M059J (cell line): ENCODE results near the gene TMEM167B. TPM values are rescaled to one million over a fixed set of nuclear protein-coding genes. Genes with fewer than 3 reads are reported as not detected.
"Not testable (repeated sequence)": the region's sequence is repeated elsewhere in the genome, so short reads cannot be mapped to it uniquely, and the experiment has no call there.

Source experiments
- DNase-seq: peaks from one replicate; pipeline ENCODE4 v3.0.0-alpha.2; 2012; ENCODE audit warnings: low read depth
- total RNA-seq: library from RNA; depleted of rRNA; stranded (reverse); fragments of >200 nt; shearing (Covaris generic); gene quantifications from 2 replicates; pipeline ENCODE4 v1.2.3, GENCODE V29; 2014; rRNA removed

TMEM167B gene
- total RNA-seq, result 38.5 and 44.8 TPM in 2 replicates

DNA sequence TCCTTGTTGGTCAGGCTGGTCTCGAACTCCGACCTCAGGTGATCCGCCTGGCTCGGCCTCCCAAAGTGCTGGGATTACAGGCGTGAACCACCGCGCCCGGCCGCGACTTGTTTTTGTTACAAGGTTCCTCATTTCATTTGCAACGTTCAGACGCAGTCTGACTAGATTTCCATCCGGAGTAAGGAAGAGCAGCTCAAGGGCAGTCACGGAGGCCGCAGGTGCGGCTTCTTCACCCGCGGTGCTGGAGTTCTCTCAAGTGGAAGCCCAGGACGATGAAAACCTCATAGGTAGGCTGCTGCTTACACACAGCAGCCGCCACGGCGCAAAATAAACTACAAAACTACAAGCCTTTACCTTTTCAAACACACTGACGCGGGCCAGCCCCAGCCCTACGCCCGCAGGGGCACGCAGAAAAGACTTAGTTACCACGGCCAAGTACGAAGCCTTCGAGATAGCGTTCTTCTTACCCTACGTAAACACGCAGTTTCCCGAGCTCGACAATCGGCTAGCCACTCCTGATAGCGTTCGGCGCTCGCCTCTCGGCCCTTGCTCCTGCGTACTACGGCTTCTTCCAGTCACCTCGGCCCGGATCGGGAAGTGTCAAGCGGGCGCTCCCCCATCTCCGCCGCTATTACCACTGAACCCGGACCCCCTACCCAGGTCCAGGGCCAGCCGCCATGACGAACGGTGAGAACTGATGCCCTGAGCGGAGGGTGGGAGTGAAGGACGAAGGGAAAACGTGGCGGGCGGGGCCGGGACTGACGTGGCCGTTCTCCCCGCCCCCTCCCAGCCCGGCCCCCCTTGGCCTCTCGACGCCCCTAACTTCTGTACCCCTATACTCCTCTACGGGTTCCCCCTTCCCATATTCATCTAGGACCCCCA is at the start of gene TMEM167B:
TSS of gene TMEM167B (plus strand) at position 569 of the 882 bp plus-strand sequence. CDS start at position 678, 109 bp downstream.
- DNase-seq, result peak; percentile 92

DNA sequence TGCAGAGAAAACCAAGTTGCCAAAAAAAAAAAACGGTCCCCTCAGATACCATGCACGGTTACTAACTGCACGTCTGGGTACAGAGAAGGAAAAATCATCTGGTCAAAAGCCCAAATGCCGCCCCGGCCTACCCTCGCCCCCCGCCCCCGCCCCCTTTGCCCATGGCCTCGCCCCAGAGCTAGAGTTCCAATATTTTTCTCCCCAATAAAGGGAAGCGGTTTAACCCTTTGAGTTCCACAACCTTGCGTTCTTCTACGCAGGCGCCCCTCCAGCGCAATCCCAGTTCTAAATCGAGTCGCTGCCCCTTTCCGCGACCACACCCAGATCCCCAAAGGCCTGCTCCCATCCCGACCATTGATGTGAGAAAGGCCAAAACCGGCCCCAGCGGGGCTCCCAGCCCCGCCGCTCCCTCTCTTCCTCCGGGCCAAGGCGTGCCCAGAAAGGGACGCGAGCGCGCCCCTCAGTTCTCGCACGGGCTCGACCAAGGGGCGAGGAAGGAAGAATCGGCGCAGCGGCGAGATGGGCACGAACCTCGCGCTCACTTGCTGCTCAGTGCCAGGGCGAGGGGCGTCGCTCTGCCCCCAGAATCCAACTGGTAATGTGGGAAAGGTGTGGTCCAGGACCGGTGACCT is 49.5 kb upstream of the TMEM167B start:
- peak; percentile 42 for DNase-seq

DNA sequence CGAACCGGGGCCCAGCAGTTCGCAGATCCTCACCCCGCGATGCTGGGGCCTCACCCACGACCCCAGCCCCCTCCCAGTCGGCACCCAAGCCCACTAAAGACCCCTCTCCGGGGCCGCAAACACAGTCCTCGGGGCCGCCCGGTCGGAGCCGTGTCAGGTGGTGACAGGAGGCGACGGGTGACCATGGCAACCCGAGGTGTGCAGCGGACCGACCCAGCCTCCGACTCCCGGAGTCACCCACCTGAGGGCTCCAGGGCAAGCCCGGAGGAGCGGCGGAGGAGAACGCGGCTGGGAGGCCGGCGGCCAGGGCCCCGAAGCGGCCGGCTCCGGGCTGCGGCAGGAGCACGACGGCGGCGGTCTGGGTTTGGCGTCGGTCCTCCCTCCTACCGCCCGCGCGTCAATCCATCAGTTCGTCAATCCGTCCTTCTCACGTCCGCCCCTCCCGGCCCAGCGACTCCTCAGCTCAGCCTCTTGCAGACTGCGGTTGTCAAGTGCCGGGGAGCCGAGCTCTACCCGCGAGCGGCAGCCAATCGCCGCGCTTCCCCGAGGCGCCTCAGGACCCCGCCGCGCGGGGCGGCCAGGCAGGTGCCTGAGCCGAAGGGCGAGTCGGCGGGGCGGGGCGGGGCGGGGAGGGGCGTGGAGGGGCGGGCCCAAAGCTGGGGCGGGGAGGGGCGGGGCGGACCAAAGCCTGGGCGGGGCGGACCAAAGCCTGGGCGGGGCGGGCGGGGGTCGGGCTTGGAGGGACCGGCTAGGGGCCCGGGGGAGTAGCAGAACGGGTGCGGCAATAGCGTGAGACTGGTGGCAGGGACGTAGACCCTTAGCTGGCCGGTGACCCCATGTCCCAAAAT is 48.7 kb upstream of the TMEM167B start, which contains the start of gene WDR47:
TSS of gene WDR47 (minus strand) at position 482 of the 848 bp plus-strand sequence. CDS start 18,590 bp downstream, outside the sequence.
- peak; percentile 96 for DNase-seq

DNA sequence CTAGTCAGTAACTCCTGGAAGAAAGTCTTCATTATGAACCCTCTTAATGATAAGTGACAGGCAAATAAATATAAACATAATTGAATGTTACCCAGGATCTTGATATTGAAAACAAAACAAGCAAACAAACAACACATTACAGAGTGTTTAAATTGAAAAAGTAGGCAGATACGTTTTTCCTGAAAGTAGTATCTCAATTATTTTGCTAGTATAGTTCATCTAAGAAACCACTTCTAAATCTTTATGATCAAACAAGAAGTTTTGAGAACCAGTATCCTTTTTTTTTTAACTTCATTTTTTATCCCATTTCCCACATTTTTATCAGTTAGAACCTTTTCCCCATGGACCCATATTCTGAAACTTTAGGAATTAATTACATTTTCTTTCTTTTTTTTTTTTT is 45.0 kb upstream of the TMEM167B start:
- no peak for DNase-seq

- DNase-seq, result no peak
These were observed 43.9 kb upstream of the TMEM167B start for GRCh38 chr1:109046671-109047070.

DNA sequence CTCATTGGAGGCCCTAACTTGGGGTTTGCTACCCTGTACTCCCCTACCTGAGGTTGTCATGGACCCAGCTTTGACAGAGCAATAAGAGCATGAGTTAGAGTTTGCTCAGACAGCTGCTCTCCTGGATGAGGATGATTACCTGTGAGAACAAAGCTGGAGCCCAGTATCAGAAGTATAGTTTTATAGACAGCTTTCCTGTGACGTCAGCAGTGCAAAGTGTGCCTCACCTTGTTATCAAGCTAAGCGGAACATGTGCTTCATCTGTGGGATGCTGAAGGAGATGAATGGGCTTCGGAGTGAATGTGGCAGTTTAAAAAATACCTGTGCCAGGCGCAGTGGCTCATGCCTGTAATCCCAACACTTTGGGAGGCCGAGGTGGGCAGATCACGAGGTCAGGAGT is 43.2 kb upstream of the TMEM167B start:
- no peak for DNase-seq

DNA sequence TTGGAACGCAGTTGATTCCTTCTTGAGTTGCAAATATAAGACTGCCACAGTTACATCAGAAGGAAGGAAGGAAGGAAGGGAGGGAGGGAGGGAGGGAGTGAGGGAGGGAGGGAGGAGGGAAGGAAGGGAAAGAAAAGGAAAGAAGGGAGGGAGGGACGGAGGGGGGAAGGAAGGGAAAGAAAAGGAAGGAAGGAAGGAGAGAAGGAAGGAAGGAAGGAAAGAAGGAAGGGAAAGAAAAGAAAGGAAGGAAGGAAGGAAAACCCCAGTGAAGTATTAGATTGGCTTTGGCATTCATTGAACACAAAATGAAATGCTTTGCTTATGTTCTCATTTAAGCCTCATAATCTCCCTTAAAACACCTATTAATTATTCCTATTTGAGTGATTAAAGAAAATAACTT is 42.2 kb upstream of the TMEM167B start:
- no peak for DNase-seq

GRCh38 chr1:109050228-109050995 is 40.2 kb upstream of the TMEM167B start:
- DNase-seq, result no peak

DNA sequence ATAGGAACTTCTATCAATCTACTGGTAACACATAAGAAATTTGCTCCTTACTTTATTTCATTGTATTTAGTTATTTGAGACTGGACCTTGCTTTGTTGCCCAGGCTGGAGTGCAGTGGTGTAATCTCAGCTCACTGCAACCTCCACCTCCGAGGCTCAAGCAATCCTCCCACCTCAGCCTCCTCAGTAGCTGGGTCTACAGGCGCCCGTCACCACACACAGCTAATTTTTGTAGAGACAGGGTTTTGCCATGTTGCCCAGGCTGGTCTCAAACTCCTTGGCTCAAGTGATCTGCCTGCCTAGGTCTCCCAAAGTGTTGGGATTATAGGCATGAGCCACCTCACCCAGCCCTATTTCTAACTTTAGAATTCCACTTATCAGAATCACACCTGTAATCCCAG is 38.4 kb upstream of the TMEM167B start:
- not testable (repeated sequence) for DNase-seq

DNA sequence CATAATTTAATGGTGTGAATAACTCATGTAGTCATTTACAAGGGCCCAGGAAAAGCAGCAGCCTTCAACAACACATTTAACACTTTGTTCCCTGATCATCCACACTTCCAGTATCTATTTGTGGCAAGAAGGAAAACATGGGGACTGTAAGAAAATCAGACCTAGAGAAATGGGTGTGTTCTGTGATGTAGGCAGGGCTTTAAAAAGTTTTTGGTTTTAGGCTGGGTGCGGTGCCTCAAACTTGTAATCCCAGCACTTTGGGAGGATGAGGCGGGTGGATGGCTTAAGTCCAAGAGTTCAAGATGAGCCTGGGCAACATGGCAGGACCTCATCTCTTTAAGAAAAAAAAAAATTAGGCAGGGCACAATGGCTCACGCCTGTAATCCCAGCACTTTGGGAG is 34.5 kb upstream of the TMEM167B start:
- no peak for DNase-seq

DNA sequence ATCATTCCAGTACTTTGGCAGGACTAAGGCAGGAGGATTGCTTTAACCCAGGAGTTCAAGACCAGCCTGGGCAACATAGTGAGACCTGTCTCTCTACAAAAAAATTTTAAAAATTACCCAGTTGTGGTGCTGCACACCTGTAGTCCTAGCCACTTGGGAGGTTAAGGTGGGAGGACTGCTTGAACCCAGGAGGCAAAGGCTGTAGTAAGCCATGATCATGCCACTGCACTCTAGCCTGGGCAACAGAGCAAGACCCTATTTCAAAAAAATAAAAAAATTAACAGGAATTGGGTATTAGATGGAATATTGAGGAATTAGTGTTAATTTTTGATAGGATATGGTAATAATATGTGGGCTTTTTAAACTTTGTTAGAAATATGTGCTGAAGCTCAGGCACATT is 31.5 kb upstream of the TMEM167B start:
- no peak for DNase-seq

DNA sequence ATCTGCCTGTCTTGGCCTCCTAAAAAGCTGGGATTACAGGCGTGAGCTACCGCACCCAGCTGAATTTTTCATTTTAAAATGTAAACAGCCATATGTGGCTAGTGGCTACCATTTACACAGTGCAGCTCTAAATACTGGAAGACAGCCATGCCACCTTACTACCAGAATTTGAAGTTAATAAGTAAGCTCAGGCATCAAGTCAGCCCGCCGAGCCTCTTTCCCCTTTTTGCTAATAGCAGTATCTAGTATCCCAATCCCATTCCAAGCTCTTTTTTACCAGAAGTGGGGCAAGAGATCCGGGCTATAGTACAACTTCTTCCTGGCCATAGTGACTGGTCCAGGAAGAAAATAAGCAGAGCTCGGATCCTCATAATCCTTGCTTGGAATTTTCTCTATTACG is 29.9 kb upstream of the TMEM167B start:
- DNase-seq, result no peak

GRCh38 chr1:109061183-109061582 is 29.4 kb upstream of the TMEM167B start:
- DNase-seq, result no peak

GRCh38 chr1:109065137-109065536 is 25.4 kb upstream of the TMEM167B start:
- no peak for DNase-seq

- DNase-seq, result no peak
These were observed 22.7 kb upstream of the TMEM167B start for GRCh38 chr1:109067883-109068282.

- DNase-seq, result no peak
These were observed 21.3 kb upstream of the TMEM167B start for GRCh38 chr1:109069294-109069693.

GRCh38 chr1:109075531-109076490 is 14.8 kb upstream of the TMEM167B start, which contains the start of gene TAF13:
TSS of gene TAF13 (minus strand) at chr1:109076003. CDS start at chr1:109075947, 56 bp downstream.
- DNase-seq, result peak; percentile 97

DNA sequence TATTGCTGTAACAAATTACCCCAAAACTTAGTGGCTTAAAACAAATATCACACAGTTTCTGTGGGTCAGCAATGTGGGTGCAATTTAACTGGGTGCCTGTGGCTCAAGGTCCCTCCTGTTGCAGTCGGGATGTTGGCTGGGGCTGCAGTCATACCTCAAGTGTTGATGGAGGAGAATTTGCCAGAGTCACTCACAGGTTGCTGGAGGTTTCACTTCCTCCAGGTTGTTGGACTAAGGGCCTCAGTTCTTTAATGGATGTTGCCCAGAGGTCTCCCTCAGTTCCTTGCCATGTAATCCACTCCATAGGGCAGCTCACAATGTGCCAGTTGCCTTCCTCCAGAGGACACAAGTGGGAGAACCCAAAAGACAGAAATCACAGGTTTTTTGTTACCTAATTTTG is 12.2 kb upstream of the TMEM167B start:
- DNase-seq, result no peak

- no peak for DNase-seq
These were observed 11.3 kb upstream of the TMEM167B start for GRCh38 chr1:109079240-109079622.
